ENCODE data around the gene SFXN3. TPM values are rescaled to one million over a fixed set of nuclear protein-coding genes. Genes with fewer than 3 reads are reported as not detected.

Gene SFXN3
- total and polyA plus RNA-seq, 2 of the 13 experiments (the other 11 are each of a cell fraction or from before 2014, with no cell fraction given), result 16.8 to 71.5 TPM

GRCh38 chr10:101062232-101063049 is 31.4 kb downstream of the SFXN3 start (continued):
- TF ChIP-seq ISX (CRISPR knock-in tag; conservative IDR thresholded peaks at IDR 0.05) (peak; percentile 38; the same call in 1 of the 2 replicates), TFDP2 (CRISPR knock-in tag; IDR thresholded peaks at IDR 0.05) (peak; percentile 92), LCORL (IDR thresholded peaks at IDR 0.05) (no peak), LCORL (CRISPR knock-in tag; IDR thresholded peaks at IDR 0.05) (peak; percentile 61), ZNF331 (CRISPR knock-in tag; IDR thresholded peaks at IDR 0.05) (peak; percentile 72), HDAC2 (CRISPR knock-in tag; IDR thresholded peaks at IDR 0.05) (peak; percentile 43), GLI4 (CRISPR knock-in tag; IDR thresholded peaks at IDR 0.05; ENCODE audit: borderline replicate concordance) (peak; percentile 93; the same call in 1 of the 2 replicates), ARNTL (CRISPR knock-in tag; IDR thresholded peaks at IDR 0.05) (peak; percentile 80), ZNF530 (CRISPR knock-in tag; IDR thresholded peaks at IDR 0.05; ENCODE audit: low read depth) (no peak), ZBTB46 (CRISPR knock-in tag; IDR thresholded peaks at IDR 0.05; ENCODE audit: borderline replicate concordance) (0 out of 2 replicates have a peak, but pooled peaks have one; percentile 8), ZFP41 (CRISPR knock-in tag; IDR thresholded peaks at IDR 0.05; ENCODE audit: borderline replicate concordance) (no peak), ZFP1 (CRISPR knock-in tag; IDR thresholded peaks at IDR 0.05) (no peak), ZNF232 (CRISPR knock-in tag; IDR thresholded peaks at IDR 0.05; ENCODE audit: borderline replicate concordance) (peak; percentile 89; the same call in 1 of the 2 replicates), ZNF546 (CRISPR knock-in tag; conservative IDR thresholded peaks at IDR 0.05) (peak; percentile 72), ZNF44 (CRISPR knock-in tag; IDR thresholded peaks at IDR 0.05) (peak; percentile 89; the same call in 1 of the 2 replicates), ZNF704 (CRISPR knock-in tag; IDR thresholded peaks at IDR 0.05; ENCODE audit: borderline replicate concordance) (peak; percentile 59; the same call in 1 of the 2 replicates), ZNF563 (CRISPR knock-in tag; IDR thresholded peaks at IDR 0.05) (peak; percentile 89), DZIP1 (CRISPR knock-in tag; IDR thresholded peaks at IDR 0.05) (peak; percentile 87), ZFX (CRISPR knock-in tag; IDR thresholded peaks at IDR 0.05; ENCODE audit: low read depth) (peak; percentile 98), ZFP90 (CRISPR knock-in tag; IDR thresholded peaks at IDR 0.05; ENCODE audit: borderline replicate concordance) (peak; percentile 91; the same call in 1 of the 2 replicates), ZNF282 (IDR thresholded peaks at IDR 0.05; ENCODE audit: partially characterized antibody) (no peak), E2F1 (CRISPR knock-in tag; IDR thresholded peaks at IDR 0.05) (peak; percentile 73; the same call in 1 of the 2 replicates)
